ENCODE data around the gene MSMB.

The MSMB gene

DNA sequence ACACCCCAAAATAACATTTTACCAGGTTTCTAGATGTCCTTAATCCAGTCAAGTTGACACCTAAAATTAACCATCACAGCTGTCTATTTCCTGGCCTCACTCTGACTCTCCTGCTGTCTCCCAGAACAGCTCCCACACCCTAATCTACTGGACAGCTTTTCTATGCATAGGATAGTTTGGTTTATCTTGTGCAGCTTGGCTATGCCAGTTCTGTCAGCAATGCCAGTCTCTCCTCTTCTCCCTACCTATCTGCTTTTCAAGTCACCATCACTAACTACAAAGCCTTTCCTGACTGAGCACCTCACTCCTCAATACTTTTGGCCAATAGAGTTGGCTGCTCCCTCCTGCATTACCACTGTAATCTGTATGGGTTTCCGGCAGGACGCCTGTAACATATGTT is 20.7 kb downstream of the MSMB start:
- TF ChIP-seq CTCF (IDR thresholded peaks at IDR 0.05; ENCODE audit: control insufficient read depth, insufficient read depth, low read depth, low read length, missing control alignments): no peak
- no peak for DNase-seq (ENCODE audit: low read depth)
- H3K4me3 ChIP-seq (ENCODE audit: control insufficient read depth, low read depth, low read length): no peak overlapping the region

- H3K4me3 ChIP-seq (ENCODE audit: control insufficient read depth, low read depth, low read length): no peak overlapping the region
- no peak for TF ChIP-seq CTCF (IDR thresholded peaks at IDR 0.05; ENCODE audit: control insufficient read depth, insufficient read depth, low read depth, low read length, missing control alignments)
- no peak for DNase-seq (ENCODE audit: low read depth)
Observed at GRCh38 chr10:46024948-46025347, 21.1 kb downstream of the MSMB start.

GRCh38 chr10:46022978-46023702 is 22.9 kb downstream of the MSMB start:
- TF ChIP-seq CTCF (IDR thresholded peaks at IDR 0.05; ENCODE audit: control insufficient read depth, insufficient read depth, low read depth, low read length, missing control alignments): peak; percentile 15
- H3K4me3 ChIP-seq (ENCODE audit: control insufficient read depth, low read depth, low read length): peak overlapping the region; percentile 72
- peak; percentile 82 for DNase-seq (ENCODE audit: low read depth)

DNA sequence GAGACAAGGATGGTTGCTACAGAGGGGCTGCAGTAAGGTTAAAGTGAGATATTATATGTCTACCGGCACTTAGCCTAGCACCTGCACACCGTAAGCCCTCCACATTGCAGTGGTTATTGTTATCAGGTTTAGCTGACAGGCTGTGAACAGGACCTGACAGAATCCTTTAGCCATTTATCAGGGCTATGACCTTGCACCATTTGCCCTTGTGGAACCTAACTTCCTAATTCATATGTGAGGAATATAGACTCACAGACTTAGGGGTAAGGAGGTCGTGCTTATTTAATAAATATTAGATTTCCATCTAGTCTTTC is 25.8 kb downstream of the MSMB start:
- TF ChIP-seq CTCF (IDR thresholded peaks at IDR 0.05; ENCODE audit: control insufficient read depth, insufficient read depth, low read depth, low read length, missing control alignments): no peak
- H3K4me3 ChIP-seq (ENCODE audit: control insufficient read depth, low read depth, low read length): no peak overlapping the region
- DNase-seq (ENCODE audit: low read depth): no peak

GRCh38 chr10:46019569-46020343 is 26.3 kb downstream of the MSMB start:
- TF ChIP-seq CTCF (IDR thresholded peaks at IDR 0.05; ENCODE audit: control insufficient read depth, insufficient read depth, low read depth, low read length, missing control alignments): no peak
- DNase-seq (ENCODE audit: low read depth): no peak
- H3K4me3 ChIP-seq (ENCODE audit: control insufficient read depth, low read depth, low read length): no peak overlapping the region

DNA sequence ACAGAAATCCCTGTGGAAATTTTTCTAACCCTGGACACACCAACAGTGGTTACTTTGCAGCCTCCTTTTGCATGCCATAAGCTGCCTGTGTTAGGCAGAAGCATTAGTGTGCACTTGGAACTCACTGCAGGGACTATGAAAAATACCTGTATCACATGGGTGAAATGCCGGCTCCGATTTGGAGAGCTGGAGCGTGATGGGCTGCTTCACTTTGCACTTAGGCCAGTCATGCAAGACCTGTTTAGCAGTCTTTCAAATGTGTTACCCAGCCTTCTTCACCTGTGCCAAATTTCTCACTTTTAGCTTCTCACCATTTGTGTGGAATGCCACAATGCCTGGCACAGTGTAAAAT is 26.9 kb downstream of the MSMB start:
- no peak overlapping the region for H3K4me3 ChIP-seq (ENCODE audit: control insufficient read depth, low read depth, low read length)
- no peak for TF ChIP-seq CTCF (IDR thresholded peaks at IDR 0.05; ENCODE audit: control insufficient read depth, insufficient read depth, low read depth, low read length, missing control alignments)
- DNase-seq (ENCODE audit: low read depth): no peak
